HepG2 (cell line): ENCODE results near the gene TMCO4.

Experiments used
- CEBPB ChIP-seq: IDR thresholded peaks from 2 replicates; pipeline ENCODE4 v1.6.1; 2011; ENCODE audit warnings: low read depth, low read length, improper control_type of control experiment, borderline replicate concordance
- ETS1 ChIP-seq: sonication (generic); formaldehyde crosslinking; IDR thresholded peaks from 2 replicates; pipeline ENCODE4 v1.4.0; 2020; ENCODE audit warnings: missing genetic modification reagents
- HOXA7 ChIP-seq: sonication (generic); formaldehyde crosslinking; IDR thresholded peaks from 2 replicates; pipeline ENCODE4 v1.8.1; 2022; ENCODE audit warnings: mild to moderate bottlenecking, missing genetic modification reagents, moderate library complexity
- NR1H2 ChIP-seq: sonication (generic); formaldehyde crosslinking; IDR thresholded peaks from 2 replicates; pipeline ENCODE4 v1.8.1; 2022; ENCODE audit warnings: low read depth, missing genetic modification reagents, borderline replicate concordance
- PBX3 ChIP-seq: sonication (generic); formaldehyde crosslinking; IDR thresholded peaks from 2 replicates; pipeline ENCODE4 v1.8.1; 2023; ENCODE audit warnings: missing genetic modification reagents, inconsistent platforms, borderline replicate concordance
- ZNF280D ChIP-seq: sonication (generic); formaldehyde crosslinking; IDR thresholded peaks from 2 replicates; pipeline ENCODE4 v1.5.1; 2020; ENCODE audit warnings: mild to moderate bottlenecking, missing genetic modification reagents
- ZNF7 ChIP-seq: IDR thresholded peaks from 2 replicates; pipeline ENCODE4 v1.6.1; 2016; ENCODE audit warnings: missing biosample characterization, missing genetic modification reagents
- TF ChIP-seq, protein P1 (sequence below): sonication (generic); formaldehyde crosslinking; IDR thresholded peaks from 2 replicates; pipeline ENCODE4 v1.4.0; 2020; ENCODE audit warnings: mild to moderate bottlenecking, missing genetic modification reagents

DNA sequence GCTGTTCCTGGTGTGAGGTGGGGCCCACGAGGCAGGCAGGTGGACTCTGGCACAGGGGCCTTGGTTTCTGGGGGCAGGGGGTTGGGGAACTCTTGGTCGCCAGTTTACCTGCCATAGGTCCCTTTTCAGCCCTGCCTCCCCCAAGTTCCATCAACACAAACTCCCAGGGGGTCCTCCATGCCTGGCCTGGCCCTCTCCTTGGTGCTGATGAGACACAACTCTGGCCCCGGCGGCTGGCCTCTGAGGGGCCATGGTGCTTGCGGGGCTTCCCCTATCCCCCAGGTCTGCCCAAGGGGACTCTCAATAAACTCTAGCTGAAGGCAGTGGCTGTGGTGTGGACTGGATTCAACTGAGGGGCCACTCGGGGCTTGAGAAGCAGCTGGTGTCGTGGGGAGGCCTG, 119.1 kb downstream of the TMCO4 start:
- no peak for TF ChIP-seq NR1H2 (CRISPR knock-in tag)
- no peak for TF ChIP-seq CEBPB
- TF ChIP-seq ZNF7 (CRISPR knock-in tag): no peak
- TF ChIP-seq ZNF280D (CRISPR knock-in tag): no peak
- TF ChIP-seq, protein P1, sequence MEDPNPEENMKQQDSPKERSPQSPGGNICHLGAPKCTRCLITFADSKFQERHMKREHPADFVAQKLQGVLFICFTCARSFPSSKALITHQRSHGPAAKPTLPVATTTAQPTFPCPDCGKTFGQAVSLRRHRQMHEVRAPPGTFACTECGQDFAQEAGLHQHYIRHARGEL (CRISPR knock-in tag): no peak
- no peak for TF ChIP-seq HOXA7 (CRISPR knock-in tag)
- TF ChIP-seq ETS1 (CRISPR knock-in tag): no peak
- no peak for TF ChIP-seq PBX3 (CRISPR knock-in tag)
